NT2/D1 (cell line): Measurements from ENCODE around the gene ZBTB42.

Experiments
- YY1 ChIP-seq: IDR thresholded peaks from 2 replicates; pipeline ENCODE4 v1.6.1; 2011; ENCODE audit not compliant: insufficient read length, insufficient read depth
- ZNF274 ChIP-seq: IDR thresholded peaks from 2 replicates; pipeline ENCODE4 v1.6.1; 2011; ENCODE audit warnings: mild to moderate bottlenecking, low read depth, low read length

DNA sequence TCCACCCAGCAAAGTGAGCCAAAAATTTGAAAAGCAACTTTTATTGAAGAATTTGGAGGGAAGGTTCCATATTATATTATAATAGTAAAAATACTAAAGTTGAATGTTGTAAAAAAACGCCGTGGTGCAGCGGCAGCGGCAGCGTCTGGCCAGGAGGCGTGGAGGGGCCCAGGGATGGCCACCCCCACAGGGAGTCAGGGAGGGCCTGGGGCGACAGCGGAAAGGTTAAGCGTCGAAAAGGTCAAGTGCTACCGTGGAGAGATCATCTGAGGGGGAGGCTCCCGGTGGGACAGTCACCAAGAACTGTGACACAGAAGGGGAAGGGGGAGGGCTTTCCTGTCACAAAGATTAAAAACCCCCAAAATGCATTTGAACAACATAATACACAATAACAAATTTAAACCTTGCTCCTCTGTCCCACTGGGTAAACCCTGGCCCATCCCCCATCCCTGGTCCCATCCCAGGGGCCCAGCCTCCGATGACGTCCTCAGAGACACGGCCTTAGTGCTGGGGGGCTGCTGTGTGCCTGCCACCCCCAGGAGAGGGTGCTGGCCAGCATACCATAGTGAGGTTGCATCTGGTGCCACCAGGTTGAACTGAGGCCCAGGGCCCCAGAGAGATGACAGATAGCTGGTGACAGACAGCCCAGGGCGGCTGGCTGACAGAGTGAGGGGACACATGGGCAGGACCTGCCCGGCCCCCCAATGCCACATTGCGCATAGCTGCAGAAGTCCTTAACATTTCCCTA is 31.4 kb upstream of the ZBTB42 start:
- TF ChIP-seq ZNF274 (no peak), YY1 (no peak)
